H1 (cell line): ENCODE data around the gene POMT2. TPM values are rescaled to one million over a fixed set of nuclear protein-coding genes. Genes with fewer than 3 reads are reported as not detected.

ENCODE experiments used
- CTCF ChIA-PET: fragments of 300-600 bp; sonication (Branson Sonifier 250); formaldehyde crosslinking; loops from one replicate; lab custom pipeline; 2021; ENCODE audit not compliant: partially characterized antibody; lab: Charles Lee
- POLR2A ChIA-PET: fragments of 300-600 bp; sonication (Branson Sonifier 250); formaldehyde crosslinking; loops from one replicate; lab custom pipeline; 2021; ENCODE audit warnings: inconsistent platforms; ENCODE audit not compliant: partially characterized antibody; lab: Charles Lee
- DNase-seq, 2 experiments: peaks; one replicate each; pipeline versions ENCODE4 v3.0.0 to v3.0.0-alpha.2; 2010 to 2022; ENCODE audit warnings: low spot score in 2 of 2, low read depth in 1 of 2, mixed read lengths in 1 of 2
- FAIRE-seq: peaks from 2 replicates; lab custom pipeline; 2011; peaks lifted over from hg19 to GRCh38; lab: Jason Lieb, UNC
- H2AFZ ChIP-seq: 2 replicates; pipeline ENCODE4 v1.8.1; 2012; ENCODE audit warnings: low read length, inconsistent platforms
- H2AK5ac ChIP-seq: 2 replicates; pipeline ENCODE4 v1.6.1; 2013; ENCODE audit warnings: low read depth, low read length
- H2BK120ac ChIP-seq: replicated peaks from 2 replicates; pipeline ENCODE3; 2013; ENCODE audit warnings: low read depth, low read length, inconsistent platforms
- H2BK12ac ChIP-seq: 2 replicates; pipeline ENCODE4 v1.6.1; 2013; ENCODE audit warnings: low read depth, low read length
- H2BK15ac ChIP-seq: 2 replicates; pipeline ENCODE4 v1.6.1; 2013; ENCODE audit warnings: low read length
- H2BK20ac ChIP-seq: 2 replicates; pipeline ENCODE4 v1.6.1; 2013; ENCODE audit warnings: low read length
- H2BK5ac ChIP-seq: 2 replicates; pipeline ENCODE4 v1.6.1; 2013; ENCODE audit warnings: low read depth, low read length
- H3K14ac ChIP-seq: 2 replicates; pipeline ENCODE4 v1.6.1; 2013; ENCODE audit warnings: inconsistent platforms; ENCODE audit not compliant: insufficient read length
- H3K18ac ChIP-seq: 2 replicates; pipeline ENCODE4 v1.6.1; 2013; ENCODE audit warnings: low read length; ENCODE audit errors: extremely low read depth
- H3K23ac ChIP-seq: 2 replicates; pipeline ENCODE4 v1.6.1; 2013; ENCODE audit warnings: inconsistent platforms; ENCODE audit not compliant: insufficient read length
- H3K23me2 ChIP-seq: 2 replicates; pipeline ENCODE4 v1.6.1; 2013; ENCODE audit warnings: low read depth, low read length
- H3K27ac ChIP-seq: 2 replicates; pipeline ENCODE4 v1.6.1; 2011; ENCODE audit warnings: low read depth, low read length, inconsistent platforms
- H3K27me3 ChIP-seq, 4 experiments: replicated peaks in 1 of 4; 1 replicate in 1 of 4; 2 replicates in 3 of 4; pipeline versions ENCODE4 v1.6.1 to v1.8.1; 2011 to 2013; ENCODE audit warnings: low read length in 3 of 4, mild to moderate bottlenecking in 3 of 4, inconsistent platforms in 2 of 4, mixed read lengths in 2 of 4, moderate library complexity in 1 of 4; ENCODE audit not compliant: control insufficient read depth in 3 of 4, insufficient read depth in 3 of 4; ENCODE audit errors: extremely low read depth in 1 of 4
- H3K36me3 ChIP-seq, 4 experiments: 2 replicates each; pipeline versions ENCODE4 v1.6.1 to v1.8.1; 2011 to 2013; ENCODE audit warnings: mild to moderate bottlenecking in 4 of 4, low read length in 3 of 4, moderate library complexity in 2 of 4, control low read depth in 1 of 4, inconsistent platforms in 1 of 4; ENCODE audit not compliant: insufficient read depth in 4 of 4, control insufficient read depth in 2 of 4
- H3K4ac ChIP-seq: replicated peaks from 2 replicates; pipeline ENCODE3; 2013; ENCODE audit warnings: low read length, low read depth, mixed read lengths, inconsistent platforms; ENCODE audit not compliant: insufficient read length
- H3K4me1 ChIP-seq, 4 experiments: replicated peaks in 1 of 4; 1 replicate in 1 of 4; 2 replicates in 3 of 4; pipeline versions ENCODE4 v1.6.1 to v1.8.1; 2011 to 2013; ENCODE audit warnings: low read length in 3 of 4, inconsistent platforms in 2 of 4, mixed read lengths in 1 of 4; ENCODE audit not compliant: insufficient read depth in 4 of 4, control insufficient read depth in 3 of 4
- H3K4me2 ChIP-seq, 2 experiments: 2 replicates each; pipeline versions ENCODE4 v1.6.1 to v1.8.1; 2011 to 2013; ENCODE audit warnings: low read depth in 2 of 2, low read length in 2 of 2, control low read depth in 1 of 2, inconsistent platforms in 1 of 2, mild to moderate bottlenecking in 1 of 2; ENCODE audit not compliant: insufficient read depth in 1 of 2
- H3K4me3 ChIP-seq, 4 experiments: fragments of 200-600, 300-600 bp in 1 of 4; sonication (generic), shearing (Covaris generic), sonication (Bioruptor Twin) in 1 of 4; 2 replicates each; pipeline versions ENCODE4 v1.5.1 to v1.8.1; 2011 to 2016; ENCODE audit warnings: low read length in 4 of 4, low read depth in 3 of 4, control low read depth in 2 of 4, inconsistent platforms in 2 of 4, mild to moderate bottlenecking in 2 of 4, mixed read lengths in 1 of 4, moderate library complexity in 1 of 4; ENCODE audit not compliant: insufficient read depth in 2 of 4; ENCODE audit errors: extremely low read depth in 1 of 4
- H3K56ac ChIP-seq: replicated peaks from 2 replicates; pipeline ENCODE3; 2013; ENCODE audit warnings: low read depth, mild to moderate bottlenecking, mixed read lengths, low read length, inconsistent platforms; ENCODE audit not compliant: insufficient read length
- H3K79me1 ChIP-seq: 2 replicates; pipeline ENCODE4 v1.6.1; 2013; ENCODE audit warnings: low read depth, low read length, control low read depth
- H3K79me2 ChIP-seq, 2 experiments: 2 replicates each; pipeline versions ENCODE4 v1.6.1 to v1.8.1; 2012 to 2013; ENCODE audit warnings: low read length in 2 of 2, mild to moderate bottlenecking in 2 of 2, inconsistent platforms in 1 of 2; ENCODE audit not compliant: insufficient read depth in 2 of 2, control insufficient read depth in 1 of 2
- H3K9ac ChIP-seq, 4 experiments: replicated peaks in 1 of 4; 1 replicate in 1 of 4; 2 replicates in 3 of 4; pipeline versions ENCODE4 v1.6.1 to v1.8.1; 2011 to 2013; ENCODE audit warnings: low read depth in 3 of 4, low read length in 3 of 4, control low read depth in 2 of 4, mild to moderate bottlenecking in 2 of 4, moderate library complexity in 2 of 4, inconsistent platforms in 1 of 4; ENCODE audit errors: extremely low read depth in 1 of 4
- H3K9me3 ChIP-seq, 2 experiments: 2 replicates each; pipeline versions ENCODE4 v1.6.1 to v1.8.1; 2012 to 2013; ENCODE audit warnings: mild to moderate bottlenecking in 2 of 2, moderate library complexity in 2 of 2, control low read depth in 1 of 2, inconsistent platforms in 1 of 2, low read depth in 1 of 2, low read length in 1 of 2, mixed read lengths in 1 of 2; ENCODE audit not compliant: insufficient read depth in 2 of 2
- H4K20me1 ChIP-seq, 2 experiments: replicated peaks in 1 of 2; 2 replicates each; pipeline versions ENCODE3 to v1.8.1; 2011 to 2013; ENCODE audit warnings: inconsistent platforms in 2 of 2, low read length in 2 of 2, mild to moderate bottlenecking in 1 of 2; ENCODE audit not compliant: insufficient read depth in 2 of 2, control insufficient read depth in 1 of 2
- H4K5ac ChIP-seq: 2 replicates; pipeline ENCODE4 v1.6.1; 2013; ENCODE audit warnings: low read length, low read depth, mixed read lengths, inconsistent platforms; ENCODE audit not compliant: insufficient read length
- H4K8ac ChIP-seq: 2 replicates; pipeline ENCODE4 v1.8.0; 2013; ENCODE audit warnings: mild to moderate bottlenecking, moderate library complexity, low read length, inconsistent platforms; ENCODE audit not compliant: insufficient read depth; ENCODE audit errors: extremely low read depth
- H4K91ac ChIP-seq: replicated peaks from 2 replicates; pipeline ENCODE3; 2013; ENCODE audit warnings: low read length, mixed read lengths, inconsistent platforms; ENCODE audit not compliant: insufficient read length
- CBX5 ChIP-seq: fragments of 300-800, 300-1000 bp; sonication (generic); IDR thresholded peaks from 2 replicates; pipeline ENCODE4 v1.7.1; 2016; ENCODE audit warnings: antibody characterized with exemption, low read length, low read depth
- FOSL1 ChIP-seq: IDR thresholded peaks from 2 replicates; pipeline ENCODE4 v1.6.1; 2011; ENCODE audit warnings: mild to moderate bottlenecking, low read depth, low read length, moderate library complexity; ENCODE audit not compliant: insufficient read depth
- KDM1A ChIP-seq: fragments of 200-600, 300-600 bp; sonication (generic); IDR thresholded peaks from 2 replicates; pipeline ENCODE4 v1.7.1; 2016; ENCODE audit warnings: mild to moderate bottlenecking, low read length, borderline replicate concordance
- POLR2AphosphoS5 ChIP-seq: IDR thresholded peaks from 2 replicates; pipeline ENCODE4 v1.6.1; 2011; ENCODE audit warnings: low read depth, low read length
- RBBP5 ChIP-seq: IDR thresholded peaks from 2 replicates; pipeline ENCODE4 v1.7.1; 2012; ENCODE audit warnings: low read depth, mild to moderate bottlenecking, inconsistent platforms, low read length, moderate library complexity, borderline replicate concordance
- RXRA ChIP-seq: IDR thresholded peaks from 2 replicates; pipeline ENCODE4 v1.6.1; 2011; ENCODE audit warnings: low read depth, mild to moderate bottlenecking, low read length, moderate library complexity; ENCODE audit not compliant: insufficient read depth
- SP2 ChIP-seq: IDR thresholded peaks from 2 replicates; pipeline ENCODE4 v1.6.1; 2012; ENCODE audit warnings: mild to moderate bottlenecking, low read length, inconsistent platforms
- TAF1 ChIP-seq: IDR thresholded peaks from 2 replicates; pipeline ENCODE4 v1.6.1; 2011; ENCODE audit warnings: mild to moderate bottlenecking, low read depth, low read length
- ZNF274 ChIP-seq: IDR thresholded peaks from 2 replicates; pipeline ENCODE4 v1.7.0; 2012; ENCODE audit warnings: low read length, borderline replicate concordance; ENCODE audit errors: extremely low read depth
- WGBS, 2 experiments: shearing (Covaris generic) in 1 of 2; methylation state at CpG; one replicate each; pipeline versions ENCODE4 v1.1.6 to v1.1.7; 2013 to 2015; ENCODE audit warnings: low lambda C conversion rate in 2 of 2, mixed read lengths in 2 of 2, inconsistent platforms in 1 of 2, low coverage in 1 of 2, missing lambda C conversion rate in 1 of 2; ENCODE audit not compliant: insufficient replicate concordance in 2 of 2, insufficient coverage in 1 of 2, insufficient read length in 1 of 2; ENCODE audit errors: extremely low coverage in 1 of 2, missing lambda C conversion rate in 1 of 2; 5-methylcytosine and 5-hydroxymethylcytosine counted together
- long read RNA-seq, 2 experiments: library from RNA in 1 of 2; library from capped mRNA in 1 of 2; stranded (forward); transcript quantifications; one replicate each; pipeline ENCODE4 v2.0.0, GENCODE V29; 2021; ENCODE audit warnings: inconsistent platforms in 1 of 2
- polyA minus RNA-seq, 3 experiments: library from RNA; depleted of rRNA, polyadenylated mRNA; stranded (reverse); fragments of >200 nt; gene quantifications; 1 replicate in 2 of 3; 2 replicates in 1 of 3; pipeline ENCODE4 v1.2.3, GENCODE V29; 2011
- polyA plus RNA-seq, 7 experiments: library from polyadenylated mRNA; depleted of rRNA in 3 of 7; stranded (reverse) in 5 of 7; unstranded in 2 of 7; fragments of >200 nt in 5 of 7; fragments of 200-250 nt in 2 of 7; gene quantifications; 1 replicate in 5 of 7; 2 replicates in 1 of 7; 4 replicates in 1 of 7; pipeline versions ENCODE4 v1.2.1 to v1.2.3, GENCODE V29; 2011 to 2013; ENCODE audit warnings: missing spikeins in 2 of 7, mixed read lengths in 2 of 7
- total RNA-seq: library from RNA; stranded (reverse); fragmentation: NEBNext Ultra II Directional; extraction: Animal tissue kit (Norgen Biotek cat#: 25700); gene quantifications from 2 replicates; pipeline ENCODE4 v1.2.1, GENCODE V29; 2021

POMT2 gene
- total RNA-seq (41.2 and 44.9 TPM in 2 replicates), polyA plus RNA-seq (2011; rRNA removed) (20.8 and 34.1 TPM in 2 replicates), polyA minus RNA-seq (2011; rRNA and poly(A)+ RNA removed) (51.5 and 59.7 TPM in 2 replicates)
- 18.8 TPM for polyA plus RNA-seq (2011; cell fraction: cytosol; rRNA removed)
- 122 TPM for polyA plus RNA-seq (2011; cell fraction: nucleus; rRNA removed)
- 22.6 to 28.7 TPM (median 25.8 TPM) in 4 replicates for polyA plus RNA-seq (2012, experiment 1 of 2)
- polyA plus RNA-seq (2012, experiment 2 of 2): 17.5 TPM
- polyA plus RNA-seq (2013, experiment 1 of 2): 21.7 TPM
- 22.8 TPM for polyA plus RNA-seq (2013, experiment 2 of 2)
- 17.5 TPM for polyA minus RNA-seq (2011; cell fraction: cytosol; rRNA and poly(A)+ RNA removed)
- polyA minus RNA-seq (2011; cell fraction: nucleus; rRNA and poly(A)+ RNA removed): 54.3 TPM
- long read RNA-seq, experiment 1, partial matches to known transcripts: 7 of 30 reads
- long read RNA-seq, experiment 1, other reads (novel, unspliced or antisense): 22 of 30 reads
- long read RNA-seq, experiment 2, partial matches to known transcripts: 0 of 1 reads
- long read RNA-seq, experiment 2, other reads (novel, unspliced or antisense): 1 of 1 reads

GRCh38 chr14:77320238-77320935 is at the start of gene POMT2:
Gene POMT2 (minus strand): TSS chr14:77320883. CDS start chr14:77320681, 202 bp downstream.
- Histone ChIP-seq H2AFZ (peak within 1 kb of the TSS; percentile 89; the same call in 1 of the 2 replicates), H2BK15ac (no peak within 1 kb of the TSS), H3K27me3 (no peaks in the 10 kb centered on the region), H3K9ac (peak within 1 kb of the TSS; percentile 79 to 96 (median 94)), H2AK5ac (peak within 1 kb of the TSS; percentile 28; the same call in 1 of the 2 replicates), H3K79me2 (peaks cover 6 to 33% of the 10 kb centered on the region in 2 experiments), H4K91ac (peak within 1 kb of the TSS; percentile 89), H2BK5ac (peak within 1 kb of the TSS; percentile 87), H4K20me1 (peaks cover 0 to 2% of the 10 kb centered on the region in 2 experiments), H3K27ac (peak within 1 kb of the TSS; percentile 94), H3K4me3 (peak within 1 kb of the TSS; percentile 63 to 93 (median 91)), H4K5ac (peak within 1 kb of the TSS; percentile 90), H3K23ac (no peak within 1 kb of the TSS), H3K18ac (peak within 1 kb of the TSS; percentile 95), H3K4me2 (peak within 1 kb of the TSS; percentile 74 to 81), H2BK12ac (no peak within 1 kb of the TSS), H2BK20ac (no peak within 1 kb of the TSS), H3K4ac (no peak within 1 kb of the TSS), H3K23me2 (peaks cover 5% of the 10 kb centered on the region), H3K36me3 (no peaks in the 10 kb centered on the region), H3K79me1 (peaks cover 6% of the 10 kb centered on the region; the same call in 1 of the 2 replicates), H3K56ac (peak within 1 kb of the TSS; percentile 80), H3K9me3 (no peaks in the 10 kb centered on the region), H2BK120ac (no peak within 1 kb of the TSS), H3K4me1 (peaks cover 4 to 18% (median 9%) of the 10 kb centered on the region in 4 experiments; a peak in 6 of 7 replicates), H3K14ac (no peak within 1 kb of the TSS), H4K8ac (peak within 1 kb of the TSS; percentile 99)
- FAIRE-seq (no peak), DNase-seq (peak; percentile 84 to 98)
- 1% methylated on average over 36 of the region's 69 CpGs; no CpG with 5 or more reads in 1 of the 2 experiments for WGBS, 2 experiments
- ChIA-PET POLR2A (interaction anchor here (0.7 to 2.5 kb wide), 14 partner anchors 10 to 177 kb away, joined by 3 to 14 read pairs (median 4); partner anchors contain the start of genes SAMD15 and TMED8), CTCF (interaction anchor here (0.7 to 2.5 kb wide), 9 partner anchors 9 to 169 kb away, joined by 3 to 10 read pairs (median 4); no protein-coding TSS in a partner anchor)
- TF ChIP-seq RXRA: no peak
- no peak for TF ChIP-seq SP2
- no peak for TF ChIP-seq ZNF274
- TF ChIP-seq TAF1: peak; percentile 49; the same call in 1 of the 2 replicates
- no peak for TF ChIP-seq KDM1A
- TF ChIP-seq CBX5: no peak
- TF ChIP-seq FOSL1: no peak
- TF ChIP-seq RBBP5: no peak; the same call in 1 of the 2 replicates
- peak; percentile 70 for TF ChIP-seq POLR2AphosphoS5
